GM06990 (cell line): Measurements from ENCODE around the gene DCAF6.

Experiments
- DNase-seq: peaks from one replicate; pipeline ENCODE4 v3.0.0-alpha.2; 2011; ENCODE audit not compliant: insufficient read length; ENCODE audit errors: extremely low read depth
- H3K27me3 ChIP-seq: replicated peaks from 2 replicates; pipeline ENCODE4 v1.6.0; 2011; ENCODE audit warnings: low read length; ENCODE audit not compliant: control insufficient read depth, insufficient read depth
- H3K36me3 ChIP-seq: 2 replicates; pipeline ENCODE4 v1.5.1; 2011; ENCODE audit warnings: low read length; ENCODE audit not compliant: control insufficient read depth, insufficient read depth
- H3K4me3 ChIP-seq: replicated peaks from 2 replicates; pipeline ENCODE4 v1.5.1; 2011; ENCODE audit warnings: low read depth, mild to moderate bottlenecking, control low read depth, low read length
- CTCF ChIP-seq: IDR thresholded peaks from 2 replicates; pipeline ENCODE4 v1.5.1; 2011; ENCODE audit warnings: low read length, control low read depth, mild to moderate bottlenecking, inconsistent platforms; ENCODE audit not compliant: insufficient read depth, poor library complexity, severe bottlenecking

The DCAF6 gene

GRCh38 chr1:168008595-168008994 is 72.1 kb downstream of the DCAF6 start:
- H3K27me3 ChIP-seq, result no peaks in the 10 kb centered on the region
- no peak for DNase-seq
- no peak for TF ChIP-seq CTCF
- H3K36me3 ChIP-seq, result no peaks in the 10 kb centered on the region; the same call in 1 of the 2 replicates
- no peak overlapping the region for H3K4me3 ChIP-seq

- TF ChIP-seq CTCF, result no peak
- Histone ChIP-seq H3K27me3 (no peaks in the 10 kb centered on the region), H3K4me3 (no peak overlapping the region), H3K36me3 (no peaks in the 10 kb centered on the region; the same call in 1 of the 2 replicates)
- DNase-seq, result no peak
These were observed 72.8 kb downstream of the DCAF6 start for GRCh38 chr1:168009322-168009721.

GRCh38 chr1:168019407-168019806 is 82.9 kb downstream of the DCAF6 start:
- H3K27me3 ChIP-seq, result no peaks in the 10 kb centered on the region
- H3K36me3 ChIP-seq, result no peaks in the 10 kb centered on the region; the same call in 1 of the 2 replicates
- no peak overlapping the region for H3K4me3 ChIP-seq
- no peak for TF ChIP-seq CTCF
- no peak for DNase-seq

GRCh38 chr1:168031198-168031597 is 94.7 kb downstream of the DCAF6 start:
- H3K27me3 ChIP-seq, result no peaks in the 10 kb centered on the region
- no peak overlapping the region for H3K4me3 ChIP-seq
- DNase-seq, result no peak
- TF ChIP-seq CTCF, result no peak
- no peaks in the 10 kb centered on the region for H3K36me3 ChIP-seq

GRCh38 chr1:168031627-168032026 is 95.1 kb downstream of the DCAF6 start:
- H3K4me3 ChIP-seq, result no peak overlapping the region
- TF ChIP-seq CTCF, result no peak
- H3K36me3 ChIP-seq, result no peaks in the 10 kb centered on the region
- H3K27me3 ChIP-seq, result no peaks in the 10 kb centered on the region
- no peak for DNase-seq

- Histone ChIP-seq H3K27me3 (no peaks in the 10 kb centered on the region), H3K4me3 (no peak overlapping the region), H3K36me3 (no peaks in the 10 kb centered on the region)
- no peak for TF ChIP-seq CTCF
- DNase-seq, result peak; percentile 6
These were observed 95.5 kb downstream of the DCAF6 start for GRCh38 chr1:168032029-168032428.
